NCI-H1417 treated with DMSO at 0.1 percent for 48 hours (cell line): ENCODE measurements around the gene LPIN3.

Experiments
- DNase-seq: peaks from one replicate; lab custom pipeline; 2025; lab: John Stamatoyannopoulos, UW

Gene LPIN3

DNA sequence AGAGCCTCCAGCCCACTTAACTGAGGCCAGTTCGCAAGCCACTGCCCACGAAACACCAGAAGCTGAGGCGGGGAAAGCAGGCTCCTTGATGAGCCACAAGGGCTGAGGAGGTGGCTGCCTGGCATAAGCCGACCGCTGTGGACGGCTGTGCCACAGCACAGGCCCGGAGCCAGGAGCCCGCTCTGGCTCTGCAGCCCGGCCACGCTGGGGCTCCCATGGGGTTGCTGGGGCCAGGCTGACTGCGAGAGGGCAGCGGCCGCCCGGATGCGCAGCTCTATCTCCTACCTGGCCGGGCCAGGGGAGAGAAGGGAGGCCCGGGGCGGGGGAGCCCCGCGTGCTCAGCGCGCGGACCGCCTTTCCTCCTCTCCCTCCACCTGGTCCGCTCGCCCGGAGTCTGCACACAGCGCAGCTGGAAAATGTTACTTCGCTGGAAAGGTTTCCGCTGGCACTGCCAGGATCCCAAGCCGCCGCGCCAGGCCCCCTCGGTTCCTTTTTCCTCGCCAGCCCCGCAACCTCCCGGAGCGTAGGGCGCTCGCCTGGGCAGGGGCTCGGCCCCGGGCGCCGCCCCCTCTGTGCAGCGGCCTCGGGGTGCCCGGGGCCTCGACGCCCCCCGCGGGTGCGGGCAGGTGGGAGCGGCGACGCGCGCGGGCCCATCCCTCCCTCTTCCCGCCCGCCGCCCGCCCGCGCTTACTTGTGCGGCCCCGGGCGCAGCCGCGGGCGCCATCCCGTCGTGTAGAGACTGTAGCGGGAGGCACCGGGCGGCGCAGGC, 25.3 kb downstream of the LPIN3 start:
- DNase-seq: no peak

DNA sequence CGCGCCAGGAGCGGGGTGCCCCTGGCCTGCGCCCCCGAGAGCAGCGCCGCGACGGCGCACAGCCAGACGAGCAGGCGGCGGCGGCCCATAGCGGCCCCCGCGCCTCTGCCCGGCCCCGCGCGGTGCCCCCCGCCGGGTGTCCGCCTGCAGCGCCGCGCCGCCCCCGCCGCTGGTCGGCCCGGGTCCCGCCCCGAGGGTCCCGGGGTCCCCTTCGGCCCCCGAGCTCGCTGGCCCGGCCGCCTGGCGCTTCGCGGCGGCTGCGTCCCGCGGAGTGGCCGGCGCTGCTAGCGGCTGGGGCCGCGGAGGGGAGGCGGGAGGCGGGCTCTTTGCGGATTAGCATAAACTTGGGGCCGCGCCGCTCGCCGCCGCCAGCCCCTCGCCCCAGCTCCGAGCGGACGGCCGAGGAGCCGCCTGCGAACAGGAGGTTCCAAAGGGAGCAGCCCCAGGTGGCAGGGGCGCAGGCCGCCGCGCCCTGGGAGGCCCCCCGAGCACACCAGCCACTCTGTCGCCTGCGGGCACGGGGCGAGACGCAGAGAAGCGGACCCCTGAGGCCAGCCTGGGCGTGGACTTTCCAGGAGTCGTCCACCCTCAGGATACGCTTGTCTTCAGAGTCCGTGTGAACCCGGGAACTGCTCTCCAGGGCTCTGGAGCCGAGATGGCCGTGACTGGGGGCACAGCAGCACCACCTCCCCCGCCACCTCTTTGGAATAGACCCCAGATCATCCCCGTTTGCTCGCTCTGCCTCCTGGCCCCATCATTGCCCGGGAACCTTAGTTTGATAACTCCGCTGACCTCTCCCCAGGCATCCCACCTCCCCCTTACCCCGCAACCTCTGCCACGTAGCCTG, 26.1 kb downstream of the LPIN3 start, which contains the start of gene EMILIN3:
Gene EMILIN3, minus strand, starts transcription at position 273 of the 847 bp plus-strand sequence. Its CDS starts 184 bp downstream, at position 89.
- no peak for DNase-seq

DNA sequence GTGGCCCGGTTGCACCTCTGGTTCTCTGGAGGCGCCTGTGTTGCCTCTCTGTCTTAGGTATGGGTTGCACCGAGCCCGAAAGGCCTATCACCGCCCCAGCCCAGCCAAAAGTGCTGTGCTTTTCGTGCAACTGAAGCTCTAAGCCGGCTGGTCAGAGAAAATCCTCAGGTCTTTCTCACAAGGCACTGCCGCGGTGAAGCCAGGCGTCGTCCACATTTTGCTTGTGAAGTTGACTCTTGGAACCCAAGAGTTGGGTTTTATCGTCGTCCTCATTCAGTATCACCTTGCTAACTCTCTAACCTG, 26.7 kb downstream of the LPIN3 start:
- DNase-seq: no peak

- no peak for DNase-seq
These were observed 27.3 kb downstream of the LPIN3 start for GRCh38 chr20:41367956-41368355.

DNA sequence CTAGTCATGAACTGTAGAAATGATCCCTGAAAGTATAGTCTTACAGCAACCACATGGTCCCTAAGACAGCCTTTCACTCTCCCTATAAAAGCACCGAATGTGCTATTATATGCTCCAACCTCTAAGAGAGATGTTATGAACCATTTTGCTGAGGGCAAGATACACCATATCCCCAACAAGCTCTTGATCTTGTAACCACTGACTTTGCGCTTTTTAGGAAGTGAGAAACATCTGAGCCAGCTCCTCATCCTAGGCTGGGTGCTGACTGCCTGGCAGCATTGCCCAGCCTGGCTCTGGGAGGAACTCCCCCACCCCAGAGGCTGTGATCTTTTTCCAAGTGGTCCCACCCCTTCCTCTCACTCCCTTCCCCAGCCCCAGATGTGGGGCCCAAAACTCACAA, 29.1 kb downstream of the LPIN3 start:
- no peak for DNase-seq

DNA sequence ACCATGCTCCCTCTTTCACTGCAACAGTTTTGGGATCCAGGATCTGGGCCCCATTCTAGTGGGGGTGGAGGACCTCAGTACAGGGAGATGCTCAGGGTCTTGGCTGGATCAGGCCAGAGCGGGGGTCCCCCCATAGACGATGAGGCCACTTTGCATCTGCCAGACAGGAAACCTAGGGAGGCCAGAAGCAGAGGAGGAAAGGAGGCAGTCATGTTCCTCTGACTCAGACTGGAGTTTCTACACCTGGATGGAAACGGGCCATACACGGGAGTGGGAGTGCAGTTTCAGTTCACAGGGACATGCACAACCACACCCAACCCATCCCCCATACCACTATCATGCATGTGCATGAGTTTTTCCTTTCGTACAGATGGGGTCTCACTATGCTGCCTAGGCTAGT, 29.6 kb downstream of the LPIN3 start:
- DNase-seq: no peak

- DNase-seq: no peak
These were observed 30.8 kb downstream of the LPIN3 start for GRCh38 chr20:41371371-41371770.

GRCh38 chr20:41373251-41373783, 32.7 kb downstream of the LPIN3 start:
- DNase-seq: no peak

GRCh38 chr20:41373931-41374920, 33.6 kb downstream of the LPIN3 start:
- no peak for DNase-seq

- DNase-seq: no peak
These were observed 35.2 kb downstream of the LPIN3 start for GRCh38 chr20:41375846-41376245.

GRCh38 chr20:41376349-41376748, 35.7 kb downstream of the LPIN3 start:
- no peak for DNase-seq

GRCh38 chr20:41377275-41377674, 36.7 kb downstream of the LPIN3 start:
- DNase-seq: no peak

- no peak for DNase-seq
These were observed 38.9 kb downstream of the LPIN3 start for GRCh38 chr20:41379551-41379950.

DNA sequence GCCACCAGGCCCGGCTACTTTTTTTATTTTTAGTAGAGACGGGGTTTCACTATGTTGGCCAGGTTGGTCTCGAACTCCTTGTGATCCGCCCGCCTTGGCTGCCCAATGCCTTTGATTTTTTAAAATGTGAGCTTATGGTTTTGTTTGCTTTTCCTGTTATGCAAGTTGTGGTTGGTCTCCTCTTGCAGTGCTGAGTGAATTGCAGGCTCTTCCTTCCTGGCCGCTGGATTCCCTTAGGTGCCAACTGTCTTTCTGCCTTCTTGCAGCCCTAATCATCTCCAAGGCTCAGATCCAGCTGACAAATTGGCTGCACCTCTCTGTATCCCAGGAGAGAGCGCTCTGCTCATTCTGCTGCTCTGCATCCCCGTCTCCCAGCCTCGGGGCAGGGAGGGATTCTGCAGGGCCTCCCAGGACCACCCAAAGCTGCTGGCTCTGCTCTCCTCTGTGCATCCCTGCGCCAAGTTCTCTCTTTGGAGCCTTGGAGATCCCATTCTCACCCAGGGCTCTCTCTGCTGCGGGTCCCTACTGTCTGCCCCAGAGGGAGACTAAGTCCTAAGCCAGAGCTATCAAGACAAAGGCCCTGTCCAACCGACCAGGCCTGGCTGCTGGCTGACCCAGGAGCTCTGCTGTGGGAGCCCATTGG, 40.1 kb downstream of the LPIN3 start:
- no peak for DNase-seq

DNA sequence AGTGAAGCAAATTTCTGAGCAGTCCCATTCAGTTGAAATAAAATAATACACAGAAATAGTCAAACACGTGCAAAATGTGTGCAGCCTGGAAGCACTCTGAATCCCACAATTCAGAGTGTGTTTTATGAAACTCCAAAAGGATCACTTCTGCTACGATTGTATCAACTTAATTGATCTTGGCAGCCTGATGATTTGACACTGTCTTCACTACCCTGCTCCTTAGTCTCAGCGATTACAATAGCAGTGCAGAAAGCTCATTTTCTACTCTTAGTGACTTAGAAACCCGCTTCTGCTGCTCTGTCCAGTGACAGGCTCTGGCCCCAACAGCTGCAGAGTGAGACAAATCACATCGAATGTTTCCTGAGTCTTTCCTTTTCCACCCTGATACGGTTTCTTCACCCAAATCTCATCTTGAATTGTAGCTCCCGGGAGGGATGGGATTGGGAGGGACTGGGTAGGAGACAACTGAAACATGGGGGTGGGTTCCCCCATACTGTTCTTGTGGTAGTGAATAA, 42.2 kb downstream of the LPIN3 start:
- no peak for DNase-seq

- no peak for DNase-seq
These were observed 46.1 kb downstream of the LPIN3 start for GRCh38 chr20:41386502-41387427.

GRCh38 chr20:41387444-41387851, 46.8 kb downstream of the LPIN3 start:
- no peak for DNase-seq

- no peak for DNase-seq
These were observed 50.3 kb downstream of the LPIN3 start for GRCh38 chr20:41390889-41391288.

GRCh38 chr20:41391587-41392001, 51.0 kb downstream of the LPIN3 start:
- no peak for DNase-seq

GRCh38 chr20:41392295-41392694, 51.7 kb downstream of the LPIN3 start:
- no peak for DNase-seq
